NB4 (cell line): Measurements from ENCODE around the gene ADD1.

Experiments used
- POLR2A ChIP-seq: IDR thresholded peaks from 2 replicates; pipeline ENCODE4 v1.6.1; 2011; ENCODE audit warnings: mild to moderate bottlenecking; ENCODE audit not compliant: insufficient read length; ENCODE audit errors: extremely low read depth
- TF ChIP-seq, protein P1 (sequence below): IDR thresholded peaks from one replicate; pipeline ENCODE4 v1.5.1; 2012; ENCODE audit warnings: low read depth, low read length
- TF ChIP-seq, protein P2 (sequence below): IDR thresholded peaks from 2 replicates; pipeline ENCODE4 v1.6.1; 2011; ENCODE audit warnings: low read depth, low read length

DNA sequence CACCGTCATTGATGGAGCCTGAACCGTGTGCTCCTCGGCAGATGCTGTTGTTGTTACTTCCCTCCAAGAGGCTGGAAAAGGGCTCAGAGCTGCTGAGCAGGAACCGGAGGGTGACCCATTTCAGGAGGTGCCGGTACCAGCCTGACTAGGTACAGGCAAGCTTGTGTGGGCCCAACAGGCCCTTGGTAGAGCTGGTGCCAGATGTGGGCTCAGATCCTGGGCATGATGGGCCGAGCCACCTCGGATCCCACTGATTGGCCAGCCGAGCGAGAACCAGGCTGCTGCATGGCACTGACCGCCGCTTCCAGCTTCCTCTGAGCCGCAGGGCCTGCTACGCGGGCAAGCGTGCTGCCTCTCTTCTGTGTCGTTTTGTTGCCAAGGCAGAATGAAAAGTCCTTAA lies 85.8 kb downstream of the ADD1 start:
- TF ChIP-seq, protein P1, sequence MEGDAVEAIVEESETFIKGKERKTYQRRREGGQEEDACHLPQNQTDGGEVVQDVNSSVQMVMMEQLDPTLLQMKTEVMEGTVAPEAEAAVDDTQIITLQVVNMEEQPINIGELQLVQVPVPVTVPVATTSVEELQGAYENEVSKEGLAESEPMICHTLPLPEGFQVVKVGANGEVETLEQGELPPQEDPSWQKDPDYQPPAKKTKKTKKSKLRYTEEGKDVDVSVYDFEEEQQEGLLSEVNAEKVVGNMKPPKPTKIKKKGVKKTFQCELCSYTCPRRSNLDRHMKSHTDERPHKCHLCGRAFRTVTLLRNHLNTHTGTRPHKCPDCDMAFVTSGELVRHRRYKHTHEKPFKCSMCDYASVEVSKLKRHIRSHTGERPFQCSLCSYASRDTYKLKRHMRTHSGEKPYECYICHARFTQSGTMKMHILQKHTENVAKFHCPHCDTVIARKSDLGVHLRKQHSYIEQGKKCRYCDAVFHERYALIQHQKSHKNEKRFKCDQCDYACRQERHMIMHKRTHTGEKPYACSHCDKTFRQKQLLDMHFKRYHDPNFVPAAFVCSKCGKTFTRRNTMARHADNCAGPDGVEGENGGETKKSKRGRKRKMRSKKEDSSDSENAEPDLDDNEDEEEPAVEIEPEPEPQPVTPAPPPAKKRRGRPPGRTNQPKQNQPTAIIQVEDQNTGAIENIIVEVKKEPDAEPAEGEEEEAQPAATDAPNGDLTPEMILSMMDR, result no peak
- TF ChIP-seq POLR2A, result no peak
- TF ChIP-seq, protein P2, sequence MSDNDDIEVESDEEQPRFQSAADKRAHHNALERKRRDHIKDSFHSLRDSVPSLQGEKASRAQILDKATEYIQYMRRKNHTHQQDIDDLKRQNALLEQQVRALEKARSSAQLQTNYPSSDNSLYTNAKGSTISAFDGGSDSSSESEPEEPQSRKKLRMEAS, result no peak
